Stomach smooth muscle (tissue), 2 donors: Measurements from ENCODE around the gene BEGAIN.

Experiments
- H3K27ac ChIP-seq: one replicate; pipeline ENCODE4 v1.7.0; 2013; ENCODE audit warnings: mild to moderate bottlenecking, low read length, inconsistent platforms
- H3K27me3 ChIP-seq, 2 donors: one replicate each; pipeline ENCODE4 v1.7.0; 2013; ENCODE audit warnings: low read length in 2 of 2; ENCODE audit not compliant: insufficient read depth in 2 of 2, control insufficient read depth in 1 of 2
- H3K36me3 ChIP-seq, 2 donors: one replicate each; pipeline ENCODE4 v1.7.0; 2013; ENCODE audit warnings: low read length in 2 of 2; ENCODE audit not compliant: control insufficient read depth in 2 of 2, insufficient read depth in 2 of 2
- H3K4me1 ChIP-seq: one replicate; pipeline ENCODE4 v1.7.0; 2013; ENCODE audit warnings: low read length; ENCODE audit not compliant: control insufficient read depth, insufficient read depth
- H3K4me3 ChIP-seq, 2 donors: one replicate each; pipeline ENCODE4 v1.7.0; 2013; ENCODE audit warnings: low read length in 2 of 2
- H3K9ac ChIP-seq, 2 donors: one replicate each; pipeline ENCODE4 v1.7.0; 2013; ENCODE audit warnings: low read length in 2 of 2, mild to moderate bottlenecking in 1 of 2
- H3K9me3 ChIP-seq, 2 donors: one replicate each; pipeline ENCODE4 v1.7.0; 2013; ENCODE audit warnings: low read length in 2 of 2; ENCODE audit not compliant: control insufficient read depth in 2 of 2
- donor health status: healthy.
- donor health status: Pancreatic carcinoma.

Gene BEGAIN

GRCh38 chr14:100500128-100500527, 87.1 kb downstream of the BEGAIN start:
- Histone ChIP-seq H3K36me3 (no peaks in the 10 kb centered on the region), H3K27ac (no peak overlapping the region), H3K9ac (no peak overlapping the region), H3K4me3 (no peak overlapping the region), H3K27me3 (no peaks in the 10 kb centered on the region), H3K4me1 (no peaks in the 10 kb centered on the region), H3K9me3 (peaks cover 0 to 8% of the 10 kb centered on the region in 2 donors)

GRCh38 chr14:100498068-100498467, 89.1 kb downstream of the BEGAIN start:
- Histone ChIP-seq H3K9ac (no peak overlapping the region), H3K4me1 (no peaks in the 10 kb centered on the region), H3K36me3 (no peaks in the 10 kb centered on the region), H3K9me3 (no peaks in the 10 kb centered on the region), H3K27me3 (no peaks in the 10 kb centered on the region), H3K27ac (no peak overlapping the region), H3K4me3 (no peak overlapping the region)

- Histone ChIP-seq H3K4me1 (no peaks in the 10 kb centered on the region), H3K36me3 (no peaks in the 10 kb centered on the region), H3K27me3 (no peaks in the 10 kb centered on the region), H3K9ac (no peak overlapping the region), H3K27ac (no peak overlapping the region), H3K4me3 (no peak overlapping the region), H3K9me3 (no peaks in the 10 kb centered on the region)
Measured at GRCh38 chr14:100495917-100496316, 91.3 kb downstream of the BEGAIN start.

- no peak overlapping the region for H3K27ac ChIP-seq
- no peaks in the 10 kb centered on the region for H3K27me3 ChIP-seq
Measured at GRCh38 chr14:100494645-100495044, 92.6 kb downstream of the BEGAIN start.

GRCh38 chr14:100490252-100490651, 97.0 kb downstream of the BEGAIN start:
- no peaks in the 10 kb centered on the region for H3K36me3 ChIP-seq
- H3K4me3 ChIP-seq = no peak overlapping the region
- H3K4me1 ChIP-seq = no peaks in the 10 kb centered on the region
- no peaks in the 10 kb centered on the region for H3K9me3 ChIP-seq
- H3K27ac ChIP-seq = no peak overlapping the region
- H3K9ac ChIP-seq = no peak overlapping the region
- no peaks in the 10 kb centered on the region for H3K27me3 ChIP-seq

More at GRCh38 chr14:100494645-100495044, 92.6 kb downstream of the BEGAIN start:
- H3K36me3 ChIP-seq = no peaks in the 10 kb centered on the region
- H3K4me3 ChIP-seq = no peak overlapping the region
- H3K4me1 ChIP-seq = no peaks in the 10 kb centered on the region
- no peak overlapping the region for H3K9ac ChIP-seq
- H3K9me3 ChIP-seq = no peaks in the 10 kb centered on the region

GRCh38 chr14:100488057-100488456, 99.2 kb downstream of the BEGAIN start:
- Histone ChIP-seq H3K4me1 (no peaks in the 10 kb centered on the region), H3K9ac (no peak overlapping the region), H3K9me3 (no peaks in the 10 kb centered on the region), H3K27ac (no peak overlapping the region), H3K4me3 (no peak overlapping the region), H3K36me3 (peaks cover 3 to 9% of the 10 kb centered on the region in 2 donors), H3K27me3 (no peaks in the 10 kb centered on the region)

- H3K4me3 ChIP-seq = no peak overlapping the region
- H3K4me1 ChIP-seq = no peaks in the 10 kb centered on the region
- H3K27me3 ChIP-seq = no peaks in the 10 kb centered on the region
- no peak overlapping the region for H3K27ac ChIP-seq
- peaks cover 3 to 9% of the 10 kb centered on the region in 2 donors for H3K36me3 ChIP-seq
- H3K9ac ChIP-seq = no peak overlapping the region
- no peaks in the 10 kb centered on the region for H3K9me3 ChIP-seq
Measured at GRCh38 chr14:100487304-100487703, 99.9 kb downstream of the BEGAIN start.
